ENCODE results near the gene SHF. TPM values are rescaled to one million over a fixed set of nuclear protein-coding genes. Genes with fewer than 3 reads are reported as not detected.

SHF gene
- total RNA-seq, 1 donor from 2014 or later: 34.6 TPM

DNA sequence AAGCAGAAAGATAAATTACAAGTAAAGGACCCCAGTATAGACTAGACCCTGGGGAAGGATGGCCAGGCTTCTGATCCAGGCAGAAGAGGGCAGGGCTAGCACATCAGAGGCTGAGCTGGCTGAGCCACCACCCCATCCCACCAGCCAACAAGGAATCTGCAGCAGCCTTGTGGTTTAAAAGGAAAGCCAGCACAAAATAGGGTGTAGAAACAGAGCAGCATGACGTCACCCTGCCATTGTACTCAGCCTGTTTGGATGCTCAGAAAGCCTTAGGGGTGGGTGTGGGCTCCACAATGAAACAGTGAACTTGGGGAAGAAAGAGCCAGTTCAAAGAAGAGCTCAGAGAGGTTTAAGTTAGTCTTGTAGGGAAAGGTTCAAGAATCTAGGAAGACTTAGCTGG, 29.8 kb downstream of the SHF start:
- Mint-ChIP-seq H3K4me3 (no peak overlapping the region), H3K27me3 (ENCODE audit: low read depth) (no peaks in the 10 kb centered on the region), H3K27ac (no peak overlapping the region), H3K9me3 (no peaks in the 10 kb centered on the region), H3K36me3 (no peaks in the 10 kb centered on the region), H3K4me1 (peaks cover 21% of the 10 kb centered on the region)
- TF ChIP-seq, protein P1, sequence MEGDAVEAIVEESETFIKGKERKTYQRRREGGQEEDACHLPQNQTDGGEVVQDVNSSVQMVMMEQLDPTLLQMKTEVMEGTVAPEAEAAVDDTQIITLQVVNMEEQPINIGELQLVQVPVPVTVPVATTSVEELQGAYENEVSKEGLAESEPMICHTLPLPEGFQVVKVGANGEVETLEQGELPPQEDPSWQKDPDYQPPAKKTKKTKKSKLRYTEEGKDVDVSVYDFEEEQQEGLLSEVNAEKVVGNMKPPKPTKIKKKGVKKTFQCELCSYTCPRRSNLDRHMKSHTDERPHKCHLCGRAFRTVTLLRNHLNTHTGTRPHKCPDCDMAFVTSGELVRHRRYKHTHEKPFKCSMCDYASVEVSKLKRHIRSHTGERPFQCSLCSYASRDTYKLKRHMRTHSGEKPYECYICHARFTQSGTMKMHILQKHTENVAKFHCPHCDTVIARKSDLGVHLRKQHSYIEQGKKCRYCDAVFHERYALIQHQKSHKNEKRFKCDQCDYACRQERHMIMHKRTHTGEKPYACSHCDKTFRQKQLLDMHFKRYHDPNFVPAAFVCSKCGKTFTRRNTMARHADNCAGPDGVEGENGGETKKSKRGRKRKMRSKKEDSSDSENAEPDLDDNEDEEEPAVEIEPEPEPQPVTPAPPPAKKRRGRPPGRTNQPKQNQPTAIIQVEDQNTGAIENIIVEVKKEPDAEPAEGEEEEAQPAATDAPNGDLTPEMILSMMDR (IDR thresholded peaks at IDR 0.05; ENCODE audit: unreplicated experiment): no peak
- DNase-seq (ENCODE audit: low spot score in 2 of 2, unreplicated experiment in 2 of 2): no peak

DNA sequence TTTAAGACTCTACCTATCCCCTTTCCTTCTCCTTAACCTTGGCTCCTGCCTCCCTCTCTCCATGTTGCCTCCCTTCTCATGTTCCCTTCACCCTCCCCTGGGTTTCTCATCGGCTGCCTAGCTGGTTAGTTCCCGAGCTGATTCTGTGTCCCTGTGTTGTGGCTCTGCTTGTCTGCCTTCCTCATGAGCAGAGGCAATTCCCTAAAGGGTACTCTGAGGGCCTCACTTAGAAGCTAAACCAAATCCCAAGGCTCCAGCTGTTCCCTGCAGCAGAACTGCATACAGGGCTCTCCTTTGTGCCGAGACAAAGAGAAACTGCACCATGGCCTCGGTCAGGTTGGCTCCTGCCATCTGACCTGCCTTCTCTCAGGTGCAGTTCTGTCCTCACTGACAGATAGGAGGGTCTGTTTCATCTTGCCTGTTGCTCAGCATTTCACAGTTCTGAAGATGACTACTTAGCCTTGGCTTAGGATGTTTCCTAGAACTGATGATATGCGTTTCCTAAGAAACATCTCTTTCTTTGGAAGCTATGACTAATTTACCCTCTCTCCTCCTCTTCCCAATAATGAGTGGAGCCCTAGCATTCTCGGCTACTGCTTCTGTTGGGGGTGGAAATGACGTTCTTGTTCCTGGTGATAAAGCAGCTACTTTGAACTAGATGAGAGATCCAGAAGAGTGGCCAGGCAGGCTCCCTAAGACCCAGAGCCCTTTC, 30.9 kb downstream of the SHF start:
- H3K36me3 Mint-ChIP-seq: no peaks in the 10 kb centered on the region
- TF ChIP-seq, protein P1 (IDR thresholded peaks at IDR 0.05; ENCODE audit: unreplicated experiment): no peak
- no peaks in the 10 kb centered on the region for H3K27me3 Mint-ChIP-seq (ENCODE audit: low read depth)
- H3K27ac Mint-ChIP-seq: no peak overlapping the region
- no peak for DNase-seq (ENCODE audit: low spot score in 2 of 2, unreplicated experiment in 2 of 2)
- H3K4me3 Mint-ChIP-seq: no peak overlapping the region
- H3K4me1 Mint-ChIP-seq: peaks cover 16% of the 10 kb centered on the region
- no peaks in the 10 kb centered on the region for H3K9me3 Mint-ChIP-seq

DNA sequence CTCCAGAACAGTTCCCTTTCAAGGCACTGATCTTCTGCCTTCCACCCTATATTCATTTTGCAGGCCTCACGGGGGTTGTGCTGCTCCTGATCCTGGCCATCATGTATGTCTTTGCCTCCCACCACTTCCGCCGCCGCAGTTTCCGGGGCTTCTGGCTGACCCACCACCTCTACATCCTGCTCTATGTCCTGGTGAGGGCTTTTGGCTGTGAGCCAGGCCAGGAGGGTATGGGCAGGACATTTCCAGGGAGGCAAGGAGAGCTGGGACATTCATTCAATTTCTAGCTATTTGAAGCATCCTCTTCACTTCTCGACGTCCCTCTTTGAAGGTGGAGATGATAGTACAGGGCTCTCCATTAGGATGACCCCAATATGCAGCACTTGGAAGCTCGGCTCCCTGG, 32.0 kb downstream of the SHF start:
- Mint-ChIP-seq H3K36me3 (no peaks in the 10 kb centered on the region), H3K27ac (no peak overlapping the region), H3K4me1 (peaks cover 16% of the 10 kb centered on the region), H3K4me3 (no peak overlapping the region), H3K9me3 (no peaks in the 10 kb centered on the region), H3K27me3 (ENCODE audit: low read depth) (no peaks in the 10 kb centered on the region)
- DNase-seq (ENCODE audit: low spot score in 2 of 2, unreplicated experiment in 2 of 2): no peak
- TF ChIP-seq, protein P1 (IDR thresholded peaks at IDR 0.05; ENCODE audit: unreplicated experiment): no peak

DNA sequence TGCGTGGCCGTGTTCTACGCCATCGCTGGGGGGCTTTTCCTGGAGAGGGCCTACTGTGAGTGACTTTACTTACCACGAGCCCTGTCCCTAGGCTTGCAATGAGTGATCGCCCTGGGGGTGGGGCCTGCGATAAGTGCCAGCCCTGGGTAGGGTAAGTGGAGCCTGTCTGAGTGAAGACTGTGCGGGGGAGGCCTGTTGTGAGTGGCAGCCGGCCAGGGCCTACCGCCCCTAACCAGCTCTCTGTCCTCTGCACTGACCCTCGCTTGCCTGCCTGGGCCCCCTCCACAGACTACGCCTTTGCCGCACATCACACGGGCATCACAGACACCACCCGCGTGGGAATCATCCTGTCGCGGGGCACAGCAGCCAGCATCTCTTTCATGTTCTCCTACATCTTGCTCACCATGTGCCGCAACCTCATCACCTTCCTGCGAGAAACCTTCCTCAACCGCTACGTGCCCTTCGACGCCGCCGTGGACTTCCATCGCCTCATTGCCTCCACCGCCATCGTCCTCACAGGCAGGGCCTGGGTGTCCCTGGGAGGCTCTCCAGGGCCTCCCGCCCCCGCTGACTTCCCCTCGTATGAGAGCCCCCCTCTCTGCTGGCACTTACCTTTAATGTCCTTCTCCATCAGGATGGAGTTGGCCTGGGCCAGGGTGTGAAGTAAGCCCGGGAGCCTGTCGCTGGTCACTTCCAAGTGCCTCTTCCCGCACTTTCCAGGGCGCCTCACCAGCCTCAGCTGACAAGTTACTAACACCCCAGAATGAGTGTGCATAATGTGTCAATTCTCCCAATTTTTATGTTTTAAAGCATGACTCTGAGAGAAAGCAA, 35.6 kb downstream of the SHF start:
- H3K27me3 Mint-ChIP-seq (ENCODE audit: low read depth): no peaks in the 10 kb centered on the region
- no peaks in the 10 kb centered on the region for H3K36me3 Mint-ChIP-seq
- no peaks in the 10 kb centered on the region for H3K9me3 Mint-ChIP-seq
- DNase-seq (ENCODE audit: low spot score in 2 of 2, unreplicated experiment in 2 of 2): no peak
- H3K4me1 Mint-ChIP-seq: peaks cover 14% of the 10 kb centered on the region
- H3K4me3 Mint-ChIP-seq: no peak overlapping the region
- TF ChIP-seq, protein P1 (IDR thresholded peaks at IDR 0.05; ENCODE audit: unreplicated experiment): no peak
- H3K27ac Mint-ChIP-seq: no peak overlapping the region

GRCh38 chr15:45150997-45151396, 36.8 kb downstream of the SHF start:
- Mint-ChIP-seq H3K27me3 (ENCODE audit: low read depth) (no peaks in the 10 kb centered on the region), H3K9me3 (no peaks in the 10 kb centered on the region), H3K4me3 (no peak overlapping the region), H3K36me3 (no peaks in the 10 kb centered on the region), H3K27ac (no peak overlapping the region), H3K4me1 (peaks cover 16% of the 10 kb centered on the region)
- DNase-seq (ENCODE audit: low spot score in 2 of 2, unreplicated experiment in 2 of 2): no peak
- TF ChIP-seq, protein P1 (IDR thresholded peaks at IDR 0.05; ENCODE audit: unreplicated experiment): no peak
